SK-N-MC (cell line): ENCODE data around the gene AP5M1.

Experiments
- EZH2 ChIP-seq: fragments of 200-600 bp; sonication (generic); IDR thresholded peaks from one replicate; pipeline ENCODE4 v1.6.1; 2017; ENCODE audit warnings: antibody characterized with exemption
- POLR2AphosphoS5 ChIP-seq: IDR thresholded peaks from 2 replicates; pipeline ENCODE4 v1.6.1; 2012; ENCODE audit warnings: mild to moderate bottlenecking, low read depth, low read length, borderline replicate concordance

DNA sequence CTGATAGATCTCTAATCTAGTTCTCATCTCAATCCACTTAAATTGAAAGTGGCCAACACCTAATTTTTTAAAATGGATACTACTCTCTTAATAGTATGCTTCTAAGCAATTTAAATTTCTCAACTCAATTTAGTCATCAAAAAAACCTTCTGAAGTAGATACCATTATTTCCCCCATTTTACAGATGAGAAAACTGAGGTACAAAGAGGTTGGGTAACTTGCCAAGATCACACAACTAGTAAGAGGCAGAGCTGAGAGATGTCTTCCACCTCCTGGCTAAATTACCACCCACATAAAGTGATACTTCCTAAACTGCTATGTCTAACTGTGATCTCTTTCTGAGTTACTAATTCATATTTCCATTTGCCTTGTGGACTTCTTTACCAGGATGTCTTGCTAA lies 6.7 kb upstream of the AP5M1 start:
- no peak for TF ChIP-seq POLR2AphosphoS5
- TF ChIP-seq EZH2: no peak
